ENCODE results near the gene SYK. TPM values are rescaled to one million over a fixed set of nuclear protein-coding genes. Genes with fewer than 3 reads are reported as not detected.

SYK gene
- total RNA-seq, 1 donor from 2014 or later = not detected

GRCh38 chr9:90906316-90907055 lies 104.9 kb downstream of the SYK start:
- H3K4me1 Mint-ChIP-seq = peaks cover 10% of the 10 kb centered on the region
- no peaks in the 10 kb centered on the region for H3F3A ChIP-seq (ENCODE audit: low read depth)
- no peaks in the 10 kb centered on the region for H4K20me1 ChIP-seq (ENCODE audit: low read depth)
- peaks cover 6% of the 10 kb centered on the region for H3K27me3 Mint-ChIP-seq (ENCODE audit: insufficient read depth, low read depth)
- H3K79me2 ChIP-seq (ENCODE audit: low read depth) = no peaks in the 10 kb centered on the region
- H3K4me1 ChIP-seq = peaks cover 7% of the 10 kb centered on the region
- H3K27me3 ChIP-seq = no peaks in the 10 kb centered on the region
- no peak overlapping the region for H3K4me2 ChIP-seq
- H3K27ac Mint-ChIP-seq = peak overlapping the region; percentile 42
- no peaks in the 10 kb centered on the region for H3K9me3 ChIP-seq (ENCODE audit: low read depth)
- no peak overlapping the region for H3K9ac ChIP-seq
- H3K4me3 ChIP-seq = no peak overlapping the region
- no peak for DNase-seq (ENCODE audit: low spot score)
- no peak for TF ChIP-seq EZH2 (IDR thresholded peaks at IDR 0.05)
- no peak for TF ChIP-seq CTCF (IDR thresholded peaks at IDR 0.05)
- no peak for TF ChIP-seq EZH2phosphoT487 (IDR thresholded peaks at IDR 0.05)
- H3K4me3 Mint-ChIP-seq = no peak overlapping the region
- no peak overlapping the region for H2AFZ ChIP-seq (replicated peaks)
- H3K27ac ChIP-seq = no peak overlapping the region
- no peaks in the 10 kb centered on the region for H3K36me3 Mint-ChIP-seq
- H3K9me3 Mint-ChIP-seq = peaks cover 17% of the 10 kb centered on the region
- H3K36me3 ChIP-seq = no peaks in the 10 kb centered on the region

GRCh38 chr9:90907056-90907445 lies 105.4 kb downstream of the SYK start:
- H4K20me1 ChIP-seq (ENCODE audit: low read depth) = no peaks in the 10 kb centered on the region
- H3K36me3 ChIP-seq = no peaks in the 10 kb centered on the region
- H3K9me3 ChIP-seq (ENCODE audit: low read depth) = no peaks in the 10 kb centered on the region
- H3K4me1 Mint-ChIP-seq = peaks cover 10% of the 10 kb centered on the region
- H3K4me3 Mint-ChIP-seq = no peak overlapping the region
- no peak overlapping the region for H2AFZ ChIP-seq (replicated peaks)
- no peak overlapping the region for H3K27ac Mint-ChIP-seq
- H3K27me3 Mint-ChIP-seq (ENCODE audit: insufficient read depth, low read depth) = peaks cover 6% of the 10 kb centered on the region
- H3K4me2 ChIP-seq = no peak overlapping the region
- peaks cover 17% of the 10 kb centered on the region for H3K9me3 Mint-ChIP-seq
- no peak overlapping the region for H3K4me3 ChIP-seq
- TF ChIP-seq CTCF (IDR thresholded peaks at IDR 0.05) = no peak
- no peak for TF ChIP-seq EZH2phosphoT487 (IDR thresholded peaks at IDR 0.05)
- no peak for TF ChIP-seq EZH2 (IDR thresholded peaks at IDR 0.05)
- no peak overlapping the region for H3K27ac ChIP-seq
- H3K9ac ChIP-seq = no peak overlapping the region
- peaks cover 7% of the 10 kb centered on the region for H3K4me1 ChIP-seq
- no peaks in the 10 kb centered on the region for H3K36me3 Mint-ChIP-seq
- H3K79me2 ChIP-seq (ENCODE audit: low read depth) = no peaks in the 10 kb centered on the region
- no peak for DNase-seq (ENCODE audit: low spot score)
- H3F3A ChIP-seq (ENCODE audit: low read depth) = no peaks in the 10 kb centered on the region
- no peaks in the 10 kb centered on the region for H3K27me3 ChIP-seq

- no peak overlapping the region for H3K9ac ChIP-seq
- no peaks in the 10 kb centered on the region for H4K20me1 ChIP-seq (ENCODE audit: low read depth)
- no peak for DNase-seq (ENCODE audit: low spot score)
- H3K36me3 Mint-ChIP-seq = no peaks in the 10 kb centered on the region
- no peak overlapping the region for H2AFZ ChIP-seq (replicated peaks)
- H3K36me3 ChIP-seq = no peaks in the 10 kb centered on the region
- H3K9me3 ChIP-seq (ENCODE audit: low read depth) = no peaks in the 10 kb centered on the region
- H3K27me3 Mint-ChIP-seq (ENCODE audit: insufficient read depth, low read depth) = peaks cover 6% of the 10 kb centered on the region
- H3K4me3 ChIP-seq = no peak overlapping the region
- no peaks in the 10 kb centered on the region for H3F3A ChIP-seq (ENCODE audit: low read depth)
- peaks cover 10% of the 10 kb centered on the region for H3K4me1 Mint-ChIP-seq
- peaks cover 7% of the 10 kb centered on the region for H3K4me1 ChIP-seq
- H3K4me2 ChIP-seq = no peak overlapping the region
- no peak overlapping the region for H3K27ac Mint-ChIP-seq
- H3K27me3 ChIP-seq = no peaks in the 10 kb centered on the region
- no peak overlapping the region for H3K27ac ChIP-seq
- peaks cover 13% of the 10 kb centered on the region for H3K9me3 Mint-ChIP-seq
- H3K79me2 ChIP-seq (ENCODE audit: low read depth) = no peaks in the 10 kb centered on the region
- H3K4me3 Mint-ChIP-seq = no peak overlapping the region
- TF ChIP-seq EZH2 (IDR thresholded peaks at IDR 0.05) (no peak), EZH2phosphoT487 (IDR thresholded peaks at IDR 0.05) (no peak), CTCF (IDR thresholded peaks at IDR 0.05) (no peak)
Measured at GRCh38 chr9:90907790-90908189, 106.2 kb downstream of the SYK start.
